ENCODE measurements around the gene ABCA5.

Gene ABCA5

GRCh38 chr17:69267219-69267618, 59.7 kb downstream of the ABCA5 start:
- no peak for DNase-seq (ENCODE audit: low spot score)

DNA sequence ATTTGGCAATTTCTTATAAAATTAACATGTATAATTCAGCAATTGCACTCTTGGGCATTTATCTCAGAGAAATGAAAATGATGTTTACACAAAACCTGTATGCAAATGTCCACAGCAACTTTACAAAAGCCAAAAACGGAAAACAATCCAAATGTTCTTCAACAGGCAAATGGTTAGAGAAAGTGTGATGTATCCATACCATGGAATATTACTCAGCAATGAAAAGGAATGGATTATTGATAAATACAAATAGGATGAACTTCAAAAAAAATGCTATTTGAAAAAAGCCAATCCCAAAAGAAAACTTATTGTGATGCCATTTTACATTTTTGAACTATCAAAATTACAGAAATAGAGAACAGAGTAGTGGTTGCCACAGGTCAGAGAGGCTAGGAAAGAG, 61.1 kb downstream of the ABCA5 start:
- DNase-seq (ENCODE audit: low spot score), result no peak

GRCh38 chr17:69254187-69254586, 72.7 kb downstream of the ABCA5 start:
- DNase-seq (ENCODE audit: low spot score), result no peak

DNA sequence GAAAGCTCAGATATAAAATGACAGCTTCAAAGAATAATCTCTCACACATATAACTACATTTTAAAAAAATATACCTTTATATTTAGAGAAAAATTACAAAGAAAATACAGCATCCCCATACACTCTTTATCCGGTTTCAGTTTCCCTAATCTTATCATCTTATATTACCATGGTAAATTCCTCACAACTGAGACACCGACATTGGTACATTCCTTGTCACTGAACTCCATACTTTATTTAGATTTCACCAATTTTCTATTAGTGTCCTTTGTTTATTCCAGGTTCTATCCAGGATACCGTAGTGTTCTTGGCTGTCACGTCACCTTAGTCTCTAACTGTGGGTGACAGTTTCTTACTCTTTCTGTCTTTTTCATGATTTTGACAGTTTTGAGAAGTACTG, 76.3 kb downstream of the ABCA5 start:
- no peak for DNase-seq (ENCODE audit: low spot score)

GRCh38 chr17:69246726-69247375, 80.1 kb downstream of the ABCA5 start:
- DNase-seq (ENCODE audit: low spot score), result peak; percentile 38

GRCh38 chr17:69246202-69246601, 80.7 kb downstream of the ABCA5 start:
- DNase-seq (ENCODE audit: low spot score), result no peak

GRCh38 chr17:69245617-69246016, 81.3 kb downstream of the ABCA5 start:
- DNase-seq (ENCODE audit: low spot score), result no peak

DNA sequence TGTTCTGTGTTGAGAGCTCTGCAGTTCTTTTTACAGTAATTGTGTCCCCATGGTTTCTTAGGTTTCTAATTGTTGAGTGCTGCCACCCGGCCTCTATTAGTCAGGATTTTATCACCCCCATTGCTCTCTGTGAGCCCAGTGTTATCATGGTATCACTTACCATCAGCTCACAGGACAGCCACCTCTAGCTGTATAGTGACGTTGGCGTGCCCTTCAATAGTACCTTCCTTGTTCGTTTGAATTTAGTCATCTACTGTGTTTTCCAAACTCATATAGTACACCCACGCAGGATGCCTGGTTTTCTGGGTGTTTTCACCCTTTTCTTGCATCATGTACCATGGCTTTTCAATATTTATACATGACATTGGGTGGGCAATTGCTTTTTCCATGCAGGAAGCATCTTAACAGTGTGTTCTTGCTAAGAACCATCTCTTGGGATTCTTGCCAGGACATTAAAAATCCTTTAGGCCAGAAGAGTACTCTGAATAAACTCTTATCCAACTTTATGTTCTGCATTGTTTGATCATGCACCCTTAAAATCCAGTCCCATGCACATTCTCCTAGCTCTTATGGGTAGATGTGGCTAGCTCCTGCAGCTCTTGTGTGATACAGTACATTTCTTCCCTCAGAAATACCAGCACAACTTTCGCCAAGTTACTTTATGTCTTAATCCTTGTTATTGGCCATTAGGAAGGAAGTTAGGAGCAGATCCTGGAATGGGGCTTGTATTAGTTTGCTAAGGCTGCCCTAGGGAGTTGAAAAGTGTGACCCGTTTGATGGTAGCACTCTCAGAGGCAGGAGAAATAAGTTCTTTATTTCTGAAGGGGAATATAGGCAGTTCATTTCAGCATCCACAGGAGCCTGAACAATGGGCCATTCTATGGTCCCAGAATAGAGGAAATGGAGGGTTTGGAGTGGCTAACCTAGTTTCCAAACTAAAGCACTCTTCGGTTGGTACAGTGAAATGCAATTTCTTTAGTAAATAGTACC, 87.0 kb downstream of the ABCA5 start:
- DNase-seq (ENCODE audit: low spot score), result no peak

DNA sequence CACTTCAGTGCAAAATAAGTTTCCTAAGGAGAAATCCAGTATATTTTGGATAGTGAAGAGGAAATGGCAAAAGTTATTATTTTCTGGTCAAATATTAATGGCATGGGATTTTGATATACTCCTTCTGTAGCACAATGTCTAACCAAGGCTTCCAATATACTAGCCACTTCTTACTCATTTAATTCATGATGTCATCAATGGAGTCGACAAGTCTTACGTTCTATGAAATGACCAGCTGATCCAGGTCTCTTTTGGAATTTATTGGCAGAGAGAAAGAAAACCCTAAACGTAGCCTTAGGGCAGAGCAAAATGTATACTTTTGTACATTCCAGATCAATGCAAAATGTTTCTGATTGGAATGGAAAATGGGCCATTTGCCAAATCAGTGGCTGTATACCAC, 90.0 kb downstream of the ABCA5 start:
- no peak for DNase-seq (ENCODE audit: low spot score)

DNA sequence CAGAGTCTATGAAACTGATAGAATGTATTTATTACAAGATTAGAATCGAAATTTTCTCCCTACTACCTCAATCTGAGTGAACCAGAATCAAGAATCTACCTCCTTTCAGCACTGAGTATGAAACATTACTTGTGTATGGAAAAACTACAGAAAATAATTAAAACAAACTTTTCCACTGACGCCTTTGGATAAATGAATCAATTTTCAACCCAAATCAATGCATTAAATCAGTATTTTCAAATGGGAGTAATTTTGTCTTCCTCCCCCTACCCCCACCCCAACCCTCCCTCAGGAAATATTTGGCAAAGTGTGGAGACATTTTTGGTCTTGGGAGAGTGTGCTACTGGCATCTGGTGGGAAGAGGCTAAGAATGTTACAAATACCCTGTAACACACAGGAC, 90.5 kb downstream of the ABCA5 start:
- DNase-seq (ENCODE audit: low spot score), result no peak

DNA sequence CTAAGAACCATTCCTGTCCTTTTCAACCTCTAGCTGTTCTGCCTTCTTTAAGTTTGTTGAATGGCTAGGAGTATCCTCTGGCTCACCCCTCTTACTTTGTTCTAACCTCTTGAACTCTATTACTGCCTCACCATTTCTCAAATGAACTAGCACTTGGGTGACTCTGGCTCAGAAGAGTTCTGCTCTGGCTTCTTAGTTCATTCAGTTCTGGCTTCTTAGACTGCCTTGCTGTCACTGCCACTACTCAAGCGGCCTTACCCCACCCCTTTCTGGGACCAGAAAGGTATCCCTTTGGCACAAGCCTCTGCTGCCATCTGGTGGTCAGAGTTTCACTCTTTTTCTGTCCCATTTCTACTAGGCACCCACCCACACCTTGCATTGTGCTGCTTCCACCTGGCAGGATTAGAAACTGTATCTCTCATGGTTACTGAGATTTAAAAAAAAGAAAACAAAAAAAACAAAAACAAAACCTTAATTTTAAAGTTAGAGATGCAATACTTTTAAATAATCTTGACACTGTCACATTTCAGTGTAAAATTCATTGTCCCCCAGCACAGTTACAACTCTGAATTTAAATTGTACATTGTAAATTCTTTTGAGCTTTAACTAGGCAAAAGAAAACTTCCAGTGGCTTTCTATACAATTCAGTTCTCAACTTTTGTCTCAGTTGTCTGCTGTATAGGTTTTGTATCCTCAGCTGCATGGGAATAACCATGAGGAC, 91.4 kb downstream of the ABCA5 start:
- DNase-seq (ENCODE audit: low spot score), result peak; percentile 57

DNA sequence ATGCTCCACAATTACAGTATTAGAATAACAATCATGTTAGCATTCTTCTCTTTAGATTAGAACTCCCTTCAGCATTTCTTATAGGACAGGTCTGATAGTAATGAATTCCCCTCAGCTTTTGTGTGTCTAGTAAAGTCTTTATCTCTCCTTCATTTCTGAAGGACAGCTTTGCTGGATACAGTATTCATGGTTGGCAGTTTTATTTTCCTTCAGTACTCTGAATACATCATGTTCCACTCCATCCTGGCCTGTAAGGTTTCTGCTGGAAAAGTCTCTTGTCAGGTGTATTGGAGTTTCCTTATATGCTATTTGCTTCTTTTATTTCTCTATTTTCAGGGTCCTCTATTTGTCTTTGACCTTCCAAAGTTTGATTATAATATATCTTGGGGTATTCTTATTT, 94.3 kb downstream of the ABCA5 start:
- DNase-seq (ENCODE audit: low spot score), result no peak

DNA sequence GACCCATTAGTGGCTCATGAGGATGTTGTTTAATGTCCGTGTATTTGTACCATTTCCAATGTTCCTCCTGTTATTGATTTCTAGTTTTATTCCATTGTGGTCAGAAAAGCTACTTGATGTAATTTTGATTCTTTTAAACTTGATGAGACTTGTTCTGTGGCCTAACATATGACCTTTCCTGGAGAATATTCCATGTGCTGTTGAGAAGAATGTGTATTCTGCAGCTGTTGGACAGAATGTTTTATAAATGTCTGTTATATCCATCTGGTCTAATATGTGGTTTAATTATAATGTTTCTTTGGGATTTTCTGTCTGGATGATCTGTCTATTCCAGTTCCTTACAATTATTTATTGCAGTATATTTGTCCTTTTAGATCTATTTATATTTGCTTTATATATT, 95.4 kb downstream of the ABCA5 start:
- no peak for DNase-seq (ENCODE audit: low spot score)

DNA sequence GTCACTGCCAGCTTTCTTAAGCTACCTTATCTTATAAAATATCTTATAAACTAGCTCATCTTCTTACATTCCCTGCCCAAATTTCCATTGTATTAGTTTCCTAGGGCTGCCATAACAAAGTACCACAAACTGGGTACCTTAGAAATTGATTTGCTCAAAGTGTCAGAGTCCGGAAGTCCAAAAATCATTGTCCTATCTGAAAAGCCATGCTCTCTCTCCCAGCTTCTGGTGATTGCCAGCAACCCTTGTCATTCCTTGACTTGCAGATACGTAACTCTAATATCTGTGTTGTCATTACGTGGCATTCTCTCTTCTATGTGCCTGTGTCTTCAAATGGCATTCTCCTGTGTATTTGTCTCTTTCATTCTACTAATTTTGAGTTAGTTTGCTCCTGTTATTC, 96.0 kb downstream of the ABCA5 start:
- no peak for DNase-seq (ENCODE audit: low spot score)

GRCh38 chr17:69228576-69228975, 98.4 kb downstream of the ABCA5 start, which contains the start of gene ABCA10:
ABCA10 (minus strand) TSS chr17:69228824; CDS start chr17:69225358, 3,466 bp downstream.
- DNase-seq (ENCODE audit: low spot score), result no peak

DNA sequence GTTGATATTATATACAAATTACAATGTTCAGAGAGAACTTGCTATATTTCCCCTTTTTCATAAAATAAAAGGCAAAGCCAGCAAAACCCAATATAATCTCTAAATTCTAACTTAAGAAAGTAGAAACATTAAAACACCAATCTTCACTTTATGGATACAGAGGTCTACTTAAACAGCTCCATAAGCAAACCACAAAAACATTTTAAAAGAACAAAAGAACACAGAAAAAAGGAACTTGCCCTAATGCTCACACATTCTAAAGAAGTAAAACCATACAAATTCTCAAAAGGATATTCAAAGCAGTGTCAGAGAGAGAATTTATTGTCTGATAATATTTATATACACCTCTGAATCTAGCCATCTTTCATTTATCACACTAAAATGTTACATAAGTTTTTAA, 98.9 kb downstream of the ABCA5 start:
- DNase-seq (ENCODE audit: low spot score), result no peak

- no peak for DNase-seq (ENCODE audit: low spot score)
Measured at GRCh38 chr17:69227541-69227940, 99.4 kb downstream of the ABCA5 start.

- DNase-seq (ENCODE audit: low spot score), result no peak
Measured at GRCh38 chr17:69223809-69224208, 103.1 kb downstream of the ABCA5 start.

GRCh38 chr17:69222707-69223258, 104.2 kb downstream of the ABCA5 start:
- DNase-seq (ENCODE audit: low spot score), result no peak

GRCh38 chr17:69220098-69220497, 106.8 kb downstream of the ABCA5 start:
- DNase-seq (ENCODE audit: low spot score), result no peak

DNA sequence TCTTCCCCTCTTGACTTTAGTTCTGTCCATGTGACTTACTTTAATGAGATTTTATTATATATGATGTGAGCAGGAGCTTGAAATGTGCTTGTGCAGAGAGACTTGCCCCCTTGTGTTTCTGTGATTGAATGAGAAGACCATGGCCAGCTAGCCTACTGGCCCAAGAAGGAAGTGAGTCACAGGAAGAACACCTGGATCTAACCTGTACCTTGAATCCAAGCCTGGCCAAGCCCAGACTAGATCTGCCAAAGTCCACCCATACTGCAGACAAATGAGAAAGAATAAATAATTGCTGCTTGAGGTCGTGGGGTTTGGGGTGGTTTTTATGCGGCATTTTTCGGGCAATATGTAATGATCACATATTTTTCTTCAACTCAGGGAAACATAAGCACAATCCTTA, 107.9 kb downstream of the ABCA5 start:
- DNase-seq (ENCODE audit: low spot score), result no peak

- DNase-seq (ENCODE audit: low spot score), result no peak
Measured at GRCh38 chr17:69213059-69213813, 113.7 kb downstream of the ABCA5 start.

All from CD4-positive, alpha-beta T cell treated with Interleukin-2 at 100 ng/mL for 4 hours (primary cell).